Endothelial cell of umbilical vein (primary cell): Measurements from ENCODE around the gene HIGD1A. TPM values are rescaled to one million over a fixed set of nuclear protein-coding genes. Genes with fewer than 3 reads are reported as not detected.

ENCODE experiments used
- BruUV-seq: library from RNA; stranded (reverse); fragments of 400-500 nt; replicated peaks from 2 replicates; lab custom pipeline; 2021; lab: Mats Ljungman, UMichigan
- CTCF ChIA-PET: fragments of 300-600, 350-600 bp; sonication (Branson Sonifier 250); formaldehyde crosslinking; loops from one replicate; lab custom pipeline; 2021; ENCODE audit warnings: antibody characterized with exemption, inconsistent platforms; lab: Charles Lee
- POLR2A ChIA-PET: fragments of 300-600, 350-600 bp; sonication (Branson Sonifier 250); formaldehyde crosslinking; loops from one replicate; lab custom pipeline; 2021; ENCODE audit warnings: antibody characterized with exemption, inconsistent platforms; lab: Charles Lee
- DNase-seq: peaks from one replicate; pipeline ENCODE4 v3.0.0-alpha.2; 2011; ENCODE audit warnings: low read depth, low spot score
- FAIRE-seq: peaks from 2 replicates; lab custom pipeline; 2011; peaks lifted over from hg19 to GRCh38; lab: Jason Lieb, UNC
- H2AFZ ChIP-seq: 2 replicates; pipeline ENCODE4 v1.6.0; 2012; ENCODE audit warnings: low read depth, low read length, control low read depth, inconsistent platforms
- H3K27ac ChIP-seq: 2 replicates; pipeline ENCODE4 v1.5.1; 2011; ENCODE audit warnings: low read depth, mild to moderate bottlenecking, control low read depth, low read length, moderate library complexity; ENCODE audit not compliant: insufficient read depth
- H3K27me3 ChIP-seq, 2 experiments: 2 replicates each; pipeline versions ENCODE4 v1.6.0 to v1.6.1; 2011; ENCODE audit warnings: low read length in 2 of 2, mixed read lengths in 1 of 2; ENCODE audit not compliant: control insufficient read depth in 2 of 2, insufficient read depth in 2 of 2
- H3K36me3 ChIP-seq, 2 experiments: 2 replicates in 1 of 2; 3 replicates in 1 of 2; pipeline ENCODE4 v1.5.1; 2011; ENCODE audit warnings: low read length in 2 of 2, mild to moderate bottlenecking in 1 of 2, moderate library complexity in 1 of 2; ENCODE audit not compliant: control insufficient read depth in 2 of 2, insufficient read depth in 2 of 2; ENCODE audit errors: extremely low read depth in 1 of 2
- H3K4me1 ChIP-seq: 3 replicates; pipeline ENCODE4 v1.5.1; 2011; ENCODE audit warnings: mild to moderate bottlenecking, low read length; ENCODE audit not compliant: control insufficient read depth, insufficient read depth; ENCODE audit errors: extremely low read depth
- H3K4me2 ChIP-seq: 2 replicates; pipeline ENCODE4 v1.6.1; 2011; ENCODE audit warnings: low read length, control low read depth, mixed read lengths; ENCODE audit not compliant: insufficient read depth
- H3K4me3 ChIP-seq, 3 experiments: fragments of 200-600 bp in 1 of 3; sonication (generic), shearing (Covaris generic) in 1 of 3; replicated peaks in 1 of 3; 2 replicates each; pipeline ENCODE4 v1.5.1; 2011 to 2016; ENCODE audit warnings: control low read depth in 3 of 3, low read length in 3 of 3, mild to moderate bottlenecking in 2 of 3, inconsistent platforms in 1 of 3, low read depth in 1 of 3, moderate library complexity in 1 of 3; ENCODE audit not compliant: insufficient read depth in 1 of 3
- H3K79me2 ChIP-seq: 2 replicates; pipeline ENCODE4 v1.6.0; 2012; ENCODE audit warnings: low read length, inconsistent platforms; ENCODE audit not compliant: control insufficient read depth, insufficient read depth
- H3K9ac ChIP-seq: replicated peaks from 2 replicates; pipeline ENCODE3; 2011; ENCODE audit warnings: low read length, control low read depth; ENCODE audit not compliant: insufficient read depth; ENCODE audit errors: extremely low read depth
- H3K9me1 ChIP-seq: replicated peaks from 3 replicates; pipeline ENCODE4 v1.6.0; 2011; ENCODE audit warnings: mild to moderate bottlenecking, low read length; ENCODE audit not compliant: control insufficient read depth, insufficient read depth; ENCODE audit errors: extremely low read depth
- H3K9me3 ChIP-seq: replicated peaks from 2 replicates; pipeline ENCODE4 v1.5.1; 2012; ENCODE audit warnings: low read length, inconsistent platforms; ENCODE audit not compliant: control insufficient read depth, insufficient read depth
- H4K20me1 ChIP-seq: replicated peaks from 2 replicates; pipeline ENCODE3; 2011; ENCODE audit warnings: mild to moderate bottlenecking, low read length; ENCODE audit not compliant: control insufficient read depth, insufficient read depth; ENCODE audit errors: extremely low read depth
- MYC ChIP-seq: IDR thresholded peaks from one replicate; pipeline ENCODE4 v1.6.1; 2011; ENCODE audit warnings: mild to moderate bottlenecking, low read depth, low read length
- POLR2A ChIP-seq: IDR thresholded peaks from 2 replicates; pipeline ENCODE4 v1.6.1; 2012; ENCODE audit warnings: low read depth, mild to moderate bottlenecking, control low read depth, low read length
- dilution Hi-C: fragments of 300-500 bp; cut with MboI; formaldehyde crosslinking; loops from one replicate; pipeline ENCODE4 v1.15.0; 2019; ENCODE audit warnings: low sequenced_read_pairs; ENCODE audit not compliant: extremely low pct_ligation_motif_present
- intact Hi-C: fragments of 100-400 bp; cut with micrococcal nuclease; formaldehyde crosslinking; loops from one replicate; pipeline ENCODE4 v1.10.0; 2022
- polyA plus RNA-seq, 4 experiments: library from polyadenylated mRNA; depleted of rRNA in 3 of 4; stranded (reverse) in 3 of 4; unstranded in 1 of 4; fragments of >200 nt; gene quantifications; 2 replicates each; pipeline versions ENCODE4 v1.2.1 to v1.2.3, GENCODE V29; 2011 to 2012; ENCODE audit warnings: missing spikeins in 1 of 4
- total RNA-seq: library from RNA; stranded (reverse); gene quantifications from 2 replicates; pipeline ENCODE4 v1.2.3, GENCODE V29; 2021
- TF ChIP-seq, protein P1 (sequence below), 2 donors: IDR thresholded peaks; 1 replicate in 1 of 2; 2 replicates in 1 of 2; pipeline ENCODE4 v1.5.1; 2011; ENCODE audit warnings: low read length in 2 of 2, mild to moderate bottlenecking in 2 of 2, moderate library complexity in 2 of 2, control low read depth in 1 of 2, inconsistent platforms in 1 of 2, low read depth in 1 of 2; ENCODE audit not compliant: insufficient read depth in 1 of 2; ENCODE audit errors: extremely low read depth in 1 of 2
- TF ChIP-seq, protein P2 (sequence below): IDR thresholded peaks from 2 replicates; pipeline ENCODE4 v1.6.1; 2011; ENCODE audit not compliant: insufficient read depth, insufficient read length

HIGD1A gene
- total and polyA plus RNA-seq, 2 donors (not counting 3 experiments of a cell fraction or from before 2014, with no cell fraction given): 59.5 to 68.9 TPM

DNA sequence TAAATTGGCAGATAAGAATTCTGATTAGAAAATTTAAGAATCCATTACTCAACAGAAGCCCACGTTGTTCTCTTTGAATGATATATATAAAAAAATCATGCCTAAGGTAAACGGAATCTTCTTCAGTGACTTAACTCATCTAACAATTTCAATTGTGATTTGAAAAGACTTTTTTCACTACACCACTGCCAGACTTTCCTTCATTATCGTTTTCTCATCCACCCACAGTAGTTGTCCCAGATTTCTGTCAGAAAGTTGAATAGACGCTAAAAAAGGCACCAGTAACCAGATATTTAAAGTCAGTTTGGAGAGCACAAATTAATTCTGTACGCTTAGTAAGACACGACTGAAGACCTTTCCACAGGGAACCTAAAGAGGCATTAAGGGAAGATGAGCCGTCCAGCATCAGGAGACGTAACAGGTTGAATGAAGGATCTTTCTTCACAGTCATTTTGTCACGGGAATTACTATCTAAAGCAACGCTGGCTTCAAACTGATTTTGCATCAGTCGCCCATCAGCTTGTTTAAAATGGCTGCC lies 1.3 kb downstream of the HIGD1A start:
- POLR2A ChIA-PET: no interaction called here

GRCh38 chr3:42801784-42802183 lies 2.5 kb downstream of the HIGD1A start:
- no peaks in the 10 kb centered on the region for H4K20me1 ChIP-seq
- no peaks in the 10 kb centered on the region for H3K36me3 ChIP-seq
- ChIA-PET POLR2A (no interaction called here), CTCF (no interaction called here)
- no peaks in the 10 kb centered on the region for H3K9me1 ChIP-seq
- H3K9me3 ChIP-seq: no peaks in the 10 kb centered on the region
- DNase-seq (no peak), FAIRE-seq (no peak)
- no peak overlapping the region for H3K4me3 ChIP-seq
- dilution Hi-C loops (no loop called here), intact Hi-C loops (no loop called here)
- no peak overlapping the region for H3K9ac ChIP-seq
- no peak overlapping the region for H2AFZ ChIP-seq
- no peak for TF ChIP-seq POLR2A
- TF ChIP-seq, protein P1, sequence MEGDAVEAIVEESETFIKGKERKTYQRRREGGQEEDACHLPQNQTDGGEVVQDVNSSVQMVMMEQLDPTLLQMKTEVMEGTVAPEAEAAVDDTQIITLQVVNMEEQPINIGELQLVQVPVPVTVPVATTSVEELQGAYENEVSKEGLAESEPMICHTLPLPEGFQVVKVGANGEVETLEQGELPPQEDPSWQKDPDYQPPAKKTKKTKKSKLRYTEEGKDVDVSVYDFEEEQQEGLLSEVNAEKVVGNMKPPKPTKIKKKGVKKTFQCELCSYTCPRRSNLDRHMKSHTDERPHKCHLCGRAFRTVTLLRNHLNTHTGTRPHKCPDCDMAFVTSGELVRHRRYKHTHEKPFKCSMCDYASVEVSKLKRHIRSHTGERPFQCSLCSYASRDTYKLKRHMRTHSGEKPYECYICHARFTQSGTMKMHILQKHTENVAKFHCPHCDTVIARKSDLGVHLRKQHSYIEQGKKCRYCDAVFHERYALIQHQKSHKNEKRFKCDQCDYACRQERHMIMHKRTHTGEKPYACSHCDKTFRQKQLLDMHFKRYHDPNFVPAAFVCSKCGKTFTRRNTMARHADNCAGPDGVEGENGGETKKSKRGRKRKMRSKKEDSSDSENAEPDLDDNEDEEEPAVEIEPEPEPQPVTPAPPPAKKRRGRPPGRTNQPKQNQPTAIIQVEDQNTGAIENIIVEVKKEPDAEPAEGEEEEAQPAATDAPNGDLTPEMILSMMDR (IDR thresholded peaks at IDR 0.05; ENCODE audit: extremely low read depth in 1 of 2, insufficient read depth in 1 of 2, low read depth in 1 of 2, low read length in 2 of 2): no peak
- TF ChIP-seq, protein P2, sequence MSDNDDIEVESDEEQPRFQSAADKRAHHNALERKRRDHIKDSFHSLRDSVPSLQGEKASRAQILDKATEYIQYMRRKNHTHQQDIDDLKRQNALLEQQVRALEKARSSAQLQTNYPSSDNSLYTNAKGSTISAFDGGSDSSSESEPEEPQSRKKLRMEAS: no peak
- H3K4me1 ChIP-seq: peaks cover 11% of the 10 kb centered on the region
- H3K79me2 ChIP-seq: peaks cover 43% of the 10 kb centered on the region
- H3K4me2 ChIP-seq: no peak overlapping the region
- peaks cover 2 to 6% of the 10 kb centered on the region in 2 experiments for H3K27me3 ChIP-seq
- no TSS peak for BruUV-seq
- no peak overlapping the region for H3K27ac ChIP-seq

More for the DNA sequence above, 1.3 kb downstream of the HIGD1A start:
- no peaks in the 10 kb centered on the region for H3K36me3 ChIP-seq
- H3K9me3 ChIP-seq: no peaks in the 10 kb centered on the region
- peak overlapping the region; percentile 39 for H3K27ac ChIP-seq
- H3K79me2 ChIP-seq: peaks cover 43% of the 10 kb centered on the region
- intact Hi-C loops: no loop called here
- dilution Hi-C loops: no loop called here
- peaks cover 2 to 10% of the 10 kb centered on the region in 2 experiments for H3K27me3 ChIP-seq
- FAIRE-seq: peak; percentile 69
- no peak for DNase-seq
- peak overlapping the region; percentile 16 for H2AFZ ChIP-seq
- H3K9me1 ChIP-seq: no peaks in the 10 kb centered on the region
- no peak for TF ChIP-seq MYC
- H3K4me3 ChIP-seq: peak overlapping the region; percentile 9 to 77 (median 52)
- no peaks in the 10 kb centered on the region for H4K20me1 ChIP-seq
- peak overlapping the region; percentile 76 for H3K9ac ChIP-seq
- H3K4me2 ChIP-seq: peak overlapping the region; percentile 78
- BruUV-seq: no TSS peak
- CTCF ChIA-PET: interaction anchor here (0.6 to 5.5 kb wide), 4 partner anchors 9 to 78 kb away, joined by 3 to 24 read pairs (median 8); no protein-coding TSS in a partner anchor
- peaks cover 11% of the 10 kb centered on the region for H3K4me1 ChIP-seq
